OCI-LY3 (cell line): Measurements from ENCODE around the gene RPL10A.

Source experiments
- H2AFZ ChIP-seq: fragments of 200-600, 300-600 bp; shearing (Covaris generic); 2 replicates; pipeline ENCODE4 v1.6.0; 2014; ENCODE audit warnings: antibody characterized with exemption, low read depth, low read length
- H3K27ac ChIP-seq: fragments of 200-600, 300-600 bp; sonication (generic); 2 replicates; pipeline ENCODE4 v1.5.1; 2014; ENCODE audit warnings: mild to moderate bottlenecking, low read length, moderate library complexity, mixed read lengths
- H3K27me3 ChIP-seq: fragments of 200-600, 300-600 bp; sonication (generic); 2 replicates; pipeline ENCODE4 v1.6.1; 2014; ENCODE audit warnings: low read depth, low read length, mixed read lengths
- H3K36me3 ChIP-seq: fragments of 200-600, 300-600 bp; sonication (generic); replicated peaks from 2 replicates; pipeline ENCODE3; 2014; ENCODE audit warnings: low read depth, low read length, mixed read lengths
- H3K4me1 ChIP-seq: fragments of 300-600, 200-600 bp; sonication (generic); 2 replicates; pipeline ENCODE4 v1.6.1; 2014; ENCODE audit warnings: low read length, mixed read lengths
- H3K4me2 ChIP-seq: fragments of 200-600, 300-600 bp; sonication (generic); 2 replicates; pipeline ENCODE4 v1.6.1; 2014; ENCODE audit warnings: low read length, mixed read lengths
- H3K4me3 ChIP-seq: fragments of 300-600, 200-600 bp; sonication (generic); 2 replicates; pipeline ENCODE4 v1.5.1; 2014; ENCODE audit warnings: antibody characterized with exemption, mild to moderate bottlenecking, low read length, moderate library complexity
- H3K79me2 ChIP-seq: fragments of 300-600, 200-600 bp; shearing (Covaris generic); 2 replicates; pipeline ENCODE4 v1.6.1; 2014; ENCODE audit warnings: mild to moderate bottlenecking, low read length, mixed read lengths
- H3K9ac ChIP-seq: fragments of 300-600, 200-600 bp; shearing (Covaris generic); 2 replicates; pipeline ENCODE4 v1.6.0; 2014; ENCODE audit warnings: mild to moderate bottlenecking, low read length, moderate library complexity
- H3K9me3 ChIP-seq: fragments of 200-600, 300-600 bp; shearing (Covaris generic); 2 replicates; pipeline ENCODE4 v1.6.1; 2014; ENCODE audit warnings: low read length, mixed read lengths; ENCODE audit not compliant: insufficient read depth
- H4K20me1 ChIP-seq: fragments of 200-600, 300-600 bp; sonication (generic); 2 replicates; pipeline ENCODE4 v1.6.1; 2016; ENCODE audit warnings: low read length, mixed read lengths; ENCODE audit not compliant: insufficient read depth
- EZH2phosphoT487 ChIP-seq: fragments of 200-600 bp; shearing (Covaris generic); IDR thresholded peaks from 2 replicates; pipeline ENCODE4 v1.6.1; 2018; ENCODE audit warnings: antibody characterized with exemption, mixed run types, low read depth
- TF ChIP-seq, protein P1 (sequence below): fragments of 200-600, 300-600 bp; sonication (generic); IDR thresholded peaks from 2 replicates; pipeline ENCODE4 v1.5.1; 2014; ENCODE audit warnings: antibody characterized with exemption, low read length, low read depth

RPL10A gene

GRCh38 chr6:35468181-35468979, at the start of gene RPL10A:
Gene RPL10A (plus strand): TSS chr6:35468401. CDS start chr6:35468435, 34 bp downstream.
- Histone ChIP-seq H3K79me2 (peaks cover 39% of the 10 kb centered on the region), H2AFZ (peak within 1 kb of the TSS; percentile 86), H3K36me3 (peaks cover 43% of the 10 kb centered on the region), H3K4me3 (peak within 1 kb of the TSS; percentile 95), H3K4me2 (peak within 1 kb of the TSS; percentile 92), H3K27me3 (no peaks in the 10 kb centered on the region), H3K27ac (peak within 1 kb of the TSS; percentile 73), H3K9ac (peak within 1 kb of the TSS; percentile 92), H3K4me1 (peaks cover 27% of the 10 kb centered on the region), H3K9me3 (no peaks in the 10 kb centered on the region), H4K20me1 (peaks cover 45% of the 10 kb centered on the region)
- TF ChIP-seq, protein P1, sequence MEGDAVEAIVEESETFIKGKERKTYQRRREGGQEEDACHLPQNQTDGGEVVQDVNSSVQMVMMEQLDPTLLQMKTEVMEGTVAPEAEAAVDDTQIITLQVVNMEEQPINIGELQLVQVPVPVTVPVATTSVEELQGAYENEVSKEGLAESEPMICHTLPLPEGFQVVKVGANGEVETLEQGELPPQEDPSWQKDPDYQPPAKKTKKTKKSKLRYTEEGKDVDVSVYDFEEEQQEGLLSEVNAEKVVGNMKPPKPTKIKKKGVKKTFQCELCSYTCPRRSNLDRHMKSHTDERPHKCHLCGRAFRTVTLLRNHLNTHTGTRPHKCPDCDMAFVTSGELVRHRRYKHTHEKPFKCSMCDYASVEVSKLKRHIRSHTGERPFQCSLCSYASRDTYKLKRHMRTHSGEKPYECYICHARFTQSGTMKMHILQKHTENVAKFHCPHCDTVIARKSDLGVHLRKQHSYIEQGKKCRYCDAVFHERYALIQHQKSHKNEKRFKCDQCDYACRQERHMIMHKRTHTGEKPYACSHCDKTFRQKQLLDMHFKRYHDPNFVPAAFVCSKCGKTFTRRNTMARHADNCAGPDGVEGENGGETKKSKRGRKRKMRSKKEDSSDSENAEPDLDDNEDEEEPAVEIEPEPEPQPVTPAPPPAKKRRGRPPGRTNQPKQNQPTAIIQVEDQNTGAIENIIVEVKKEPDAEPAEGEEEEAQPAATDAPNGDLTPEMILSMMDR = peak; percentile 77
- no peak for TF ChIP-seq EZH2phosphoT487

- Histone ChIP-seq H3K27ac (no peak overlapping the region), H3K9me3 (no peaks in the 10 kb centered on the region), H3K4me2 (no peak overlapping the region), H4K20me1 (no peaks in the 10 kb centered on the region), H3K36me3 (no peaks in the 10 kb centered on the region), H2AFZ (no peak overlapping the region), H3K9ac (no peak overlapping the region), H3K4me1 (no peaks in the 10 kb centered on the region), H3K4me3 (no peak overlapping the region), H3K27me3 (no peaks in the 10 kb centered on the region), H3K79me2 (no peaks in the 10 kb centered on the region)
- TF ChIP-seq, protein P1 = no peak
- no peak for TF ChIP-seq EZH2phosphoT487
These were observed 48.8 kb upstream of the RPL10A start for GRCh38 chr6:35419417-35419816.

DNA sequence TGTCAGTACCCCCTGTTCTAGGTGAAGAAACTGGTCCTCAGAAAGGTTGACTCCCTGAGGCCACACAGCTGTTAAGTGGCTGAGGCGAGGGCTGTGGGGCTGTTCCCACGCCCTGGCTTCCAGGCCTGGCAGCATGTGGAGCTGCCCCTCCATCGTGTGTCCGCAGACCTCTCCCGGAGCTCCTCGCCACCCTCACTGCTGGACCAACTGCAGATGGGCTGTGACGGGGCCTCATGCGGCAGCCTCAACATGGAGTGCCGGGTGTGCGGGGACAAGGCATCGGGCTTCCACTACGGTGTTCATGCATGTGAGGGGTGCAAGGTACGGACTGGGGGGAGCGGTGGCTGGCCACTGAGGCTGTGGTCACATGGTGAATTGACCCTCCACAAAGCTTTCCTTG, 48.2 kb upstream of the RPL10A start:
- H3K4me2 ChIP-seq = no peak overlapping the region
- TF ChIP-seq EZH2phosphoT487 = no peak
- TF ChIP-seq, protein P1 = no peak
- no peak overlapping the region for H3K9ac ChIP-seq
- H4K20me1 ChIP-seq = no peaks in the 10 kb centered on the region
- no peak overlapping the region for H2AFZ ChIP-seq
- H3K36me3 ChIP-seq = no peaks in the 10 kb centered on the region
- H3K79me2 ChIP-seq = no peaks in the 10 kb centered on the region
- no peak overlapping the region for H3K4me3 ChIP-seq
- H3K9me3 ChIP-seq = no peaks in the 10 kb centered on the region
- no peak overlapping the region for H3K27ac ChIP-seq
- H3K27me3 ChIP-seq = no peaks in the 10 kb centered on the region
- no peaks in the 10 kb centered on the region for H3K4me1 ChIP-seq

DNA sequence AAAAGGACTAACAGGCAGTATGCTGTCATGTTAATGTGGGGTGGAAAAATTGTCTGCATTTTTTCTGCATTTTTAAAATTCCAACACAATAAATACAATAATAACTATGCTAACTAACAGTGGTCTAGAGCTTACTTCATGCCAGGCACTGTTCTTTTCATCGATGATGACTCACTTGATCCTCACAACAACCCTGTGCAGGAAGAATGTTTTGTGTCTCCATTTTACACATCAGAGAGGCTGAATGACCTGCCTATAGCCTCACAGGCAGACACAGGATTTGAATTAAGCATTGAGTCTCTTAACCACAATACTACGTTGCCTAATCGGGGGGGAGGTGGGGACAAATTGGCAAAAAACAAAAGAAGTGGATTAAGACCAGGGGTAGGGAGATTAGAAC, 42.9 kb upstream of the RPL10A start:
- no peak overlapping the region for H3K4me2 ChIP-seq
- no peaks in the 10 kb centered on the region for H3K79me2 ChIP-seq
- no peaks in the 10 kb centered on the region for H4K20me1 ChIP-seq
- H3K36me3 ChIP-seq = no peaks in the 10 kb centered on the region
- no peak overlapping the region for H3K9ac ChIP-seq
- TF ChIP-seq EZH2phosphoT487 = no peak
- TF ChIP-seq, protein P1 = no peak
- no peak overlapping the region for H2AFZ ChIP-seq
- no peak overlapping the region for H3K27ac ChIP-seq
- H3K4me3 ChIP-seq = no peak overlapping the region
- H3K9me3 ChIP-seq = no peaks in the 10 kb centered on the region
- H3K27me3 ChIP-seq = no peaks in the 10 kb centered on the region
- peaks cover 5% of the 10 kb centered on the region; the same call in 1 of the 2 replicates for H3K4me1 ChIP-seq
